Glutamatergic neuron (in vitro differentiated cells): Measurements from ENCODE around the gene PHB1. TPM values are rescaled to one million over a fixed set of nuclear protein-coding genes. Genes with fewer than 3 reads are reported as not detected.

Experiments
- DNase-seq: peaks from one replicate; pipeline ENCODE4 v3.0.0; 2022
- H3K27ac Mint-ChIP-seq: one replicate; pipeline ENCODE4 v1.8.0; 2020; ENCODE audit warnings: mild to moderate bottlenecking, mixed read lengths, inconsistent platforms; ENCODE audit not compliant: unreplicated experiment
- H3K27me3 Mint-ChIP-seq: one replicate; pipeline ENCODE4 v1.8.0; 2020; ENCODE audit warnings: mild to moderate bottlenecking, moderate library complexity, mixed read lengths, inconsistent platforms; ENCODE audit not compliant: unreplicated experiment
- H3K36me3 Mint-ChIP-seq: one replicate; pipeline ENCODE4 v1.8.0; 2020; ENCODE audit warnings: mild to moderate bottlenecking, mixed read lengths, inconsistent platforms; ENCODE audit not compliant: unreplicated experiment
- H3K4me1 Mint-ChIP-seq: one replicate; pipeline ENCODE4 v1.8.0; 2020; ENCODE audit warnings: mild to moderate bottlenecking, low read depth, mixed read lengths, inconsistent platforms; ENCODE audit not compliant: unreplicated experiment
- H3K4me3 Mint-ChIP-seq: one replicate; pipeline ENCODE4 v1.8.0; 2020; ENCODE audit warnings: mild to moderate bottlenecking, mixed read lengths, inconsistent platforms; ENCODE audit not compliant: unreplicated experiment
- H3K9me3 Mint-ChIP-seq: one replicate; pipeline ENCODE4 v1.8.0; 2020; ENCODE audit warnings: mild to moderate bottlenecking, moderate library complexity, mixed read lengths, inconsistent platforms; ENCODE audit not compliant: unreplicated experiment
- long read RNA-seq: library from polyadenylated mRNA; unstranded; transcript quantifications from one replicate; pipeline ENCODE4 v2.0.0, GENCODE V29; 2020; ENCODE audit not compliant: unreplicated experiment
- total RNA-seq: library from RNA; stranded (reverse); fragmentation: NEBNext Ultra II Directional; extraction: Animal tissue kit (Norgen Biotek cat#: 25700); gene quantifications from one replicate; pipeline ENCODE4 v1.2.1, GENCODE V29; 2021; ENCODE audit not compliant: unreplicated experiment
- TF ChIP-seq, protein P1 (sequence below): fragments of 200-600 bp; sonication (generic); IDR thresholded peaks from one replicate; pipeline ENCODE4 v1.5.0; 2021; ENCODE audit not compliant: partially characterized antibody, unreplicated experiment

Gene PHB1
- total RNA-seq, result 134 TPM
- long read RNA-seq, transcript PHB-201 (7 exons, 1,832 nt), result major isoform, 163 of 180 reads
- long read RNA-seq, partial matches to known transcripts, result 7 of 180 reads
- long read RNA-seq, other reads (novel, unspliced or antisense), result 5 of 180 reads

DNA sequence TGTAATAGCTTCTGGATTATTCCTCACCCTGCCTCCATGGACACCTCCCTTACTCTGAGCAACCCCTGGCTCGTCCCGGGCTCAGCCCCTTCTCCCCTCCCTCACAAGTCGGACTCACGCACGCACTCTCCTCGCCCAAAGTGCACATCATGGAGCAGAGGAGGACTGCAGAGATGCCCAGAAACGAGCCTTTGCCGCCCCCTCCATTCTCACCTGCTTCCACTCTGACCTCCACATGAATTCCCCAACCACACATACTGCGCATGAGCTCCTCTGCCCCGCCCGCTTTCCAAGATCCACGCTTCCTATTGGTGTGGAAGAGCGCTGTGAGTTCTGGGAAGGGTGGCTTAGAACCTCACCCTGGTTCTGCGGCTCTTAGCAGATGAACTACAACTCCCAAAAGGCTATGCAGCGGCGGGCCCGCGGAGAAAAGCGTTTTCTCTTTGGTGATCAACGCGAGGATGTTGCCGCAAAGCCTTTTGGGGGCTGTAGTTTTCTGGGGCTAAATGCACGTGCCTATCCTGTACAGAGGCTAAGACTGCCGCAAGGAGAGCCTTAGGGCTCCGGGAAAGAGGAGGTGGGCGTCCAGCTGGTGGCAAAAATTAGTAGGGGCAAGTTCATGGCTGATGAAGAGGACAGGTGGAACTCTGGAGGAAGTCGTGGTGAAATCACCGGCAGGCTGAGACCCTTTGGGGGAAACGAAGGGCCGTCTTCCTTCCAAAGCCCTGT is at the start of gene PHB1:
TSS of gene PHB1 (minus strand) at position 261 of the 729 bp plus-strand sequence. CDS start 1,618 bp downstream, outside the sequence.
- H3K27ac Mint-ChIP-seq, result peak within 1 kb of the TSS; percentile 83
- H3K4me3 Mint-ChIP-seq, result peak within 1 kb of the TSS; percentile 99
- H3K27me3 Mint-ChIP-seq, result no peaks in the 10 kb centered on the region
- peaks cover 4% of the 10 kb centered on the region for H3K9me3 Mint-ChIP-seq
- no peaks in the 10 kb centered on the region for H3K36me3 Mint-ChIP-seq
- peaks cover 2% of the 10 kb centered on the region for H3K4me1 Mint-ChIP-seq
- peak; percentile 96 for DNase-seq
- TF ChIP-seq, protein P1, sequence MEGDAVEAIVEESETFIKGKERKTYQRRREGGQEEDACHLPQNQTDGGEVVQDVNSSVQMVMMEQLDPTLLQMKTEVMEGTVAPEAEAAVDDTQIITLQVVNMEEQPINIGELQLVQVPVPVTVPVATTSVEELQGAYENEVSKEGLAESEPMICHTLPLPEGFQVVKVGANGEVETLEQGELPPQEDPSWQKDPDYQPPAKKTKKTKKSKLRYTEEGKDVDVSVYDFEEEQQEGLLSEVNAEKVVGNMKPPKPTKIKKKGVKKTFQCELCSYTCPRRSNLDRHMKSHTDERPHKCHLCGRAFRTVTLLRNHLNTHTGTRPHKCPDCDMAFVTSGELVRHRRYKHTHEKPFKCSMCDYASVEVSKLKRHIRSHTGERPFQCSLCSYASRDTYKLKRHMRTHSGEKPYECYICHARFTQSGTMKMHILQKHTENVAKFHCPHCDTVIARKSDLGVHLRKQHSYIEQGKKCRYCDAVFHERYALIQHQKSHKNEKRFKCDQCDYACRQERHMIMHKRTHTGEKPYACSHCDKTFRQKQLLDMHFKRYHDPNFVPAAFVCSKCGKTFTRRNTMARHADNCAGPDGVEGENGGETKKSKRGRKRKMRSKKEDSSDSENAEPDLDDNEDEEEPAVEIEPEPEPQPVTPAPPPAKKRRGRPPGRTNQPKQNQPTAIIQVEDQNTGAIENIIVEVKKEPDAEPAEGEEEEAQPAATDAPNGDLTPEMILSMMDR, result no peak

DNA sequence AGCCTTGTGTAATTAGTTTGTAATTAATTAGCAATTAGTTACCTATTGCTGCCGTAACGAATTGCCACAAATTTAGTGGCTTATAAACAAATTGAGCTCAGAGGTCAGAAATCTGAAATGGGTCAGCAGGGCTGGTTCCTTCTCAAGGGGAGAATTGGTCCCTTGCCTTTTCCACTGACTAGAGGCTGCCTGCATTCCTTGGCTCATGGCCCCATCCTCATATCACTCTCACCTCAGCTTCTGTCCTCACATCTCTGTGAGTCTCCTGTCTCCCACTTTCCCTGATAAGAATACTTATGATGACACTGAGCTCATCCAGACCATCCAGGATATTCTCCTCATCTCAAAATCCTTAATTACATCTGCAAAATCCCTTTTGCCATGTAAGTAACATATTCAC is 49.4 kb upstream of the PHB1 start:
- Mint-ChIP-seq H3K27ac (no peak overlapping the region), H3K36me3 (no peaks in the 10 kb centered on the region), H3K27me3 (peaks cover 9% of the 10 kb centered on the region), H3K4me3 (no peak overlapping the region), H3K9me3 (peaks cover 4% of the 10 kb centered on the region), H3K4me1 (peaks cover 10% of the 10 kb centered on the region)
- DNase-seq, result no peak
- TF ChIP-seq, protein P1, result no peak

DNA sequence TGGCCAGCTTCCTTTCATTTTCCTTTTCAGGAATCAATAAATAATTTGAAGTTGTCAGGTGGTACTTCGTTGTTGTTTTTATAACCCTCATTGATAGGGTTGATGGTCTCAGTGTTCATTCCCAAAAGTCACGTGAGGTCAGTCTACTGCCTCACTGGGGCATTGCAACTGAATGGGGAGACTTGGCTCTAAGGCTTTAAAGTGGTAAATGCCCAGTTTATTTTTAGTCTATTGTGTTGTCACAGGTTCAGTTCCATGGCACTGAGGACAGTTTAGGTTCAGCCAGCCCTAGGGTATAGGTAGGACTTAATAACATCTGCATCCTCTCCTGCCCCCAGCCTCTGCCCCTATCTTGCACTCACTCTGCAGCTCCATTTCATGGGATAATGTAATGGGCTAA is 46.9 kb upstream of the PHB1 start:
- TF ChIP-seq, protein P1, result no peak
- Mint-ChIP-seq H3K4me3 (no peak overlapping the region), H3K9me3 (peaks cover 5% of the 10 kb centered on the region), H3K27ac (no peak overlapping the region), H3K27me3 (no peaks in the 10 kb centered on the region), H3K4me1 (peaks cover 2% of the 10 kb centered on the region), H3K36me3 (peaks cover 4% of the 10 kb centered on the region)
- DNase-seq, result no peak

DNA sequence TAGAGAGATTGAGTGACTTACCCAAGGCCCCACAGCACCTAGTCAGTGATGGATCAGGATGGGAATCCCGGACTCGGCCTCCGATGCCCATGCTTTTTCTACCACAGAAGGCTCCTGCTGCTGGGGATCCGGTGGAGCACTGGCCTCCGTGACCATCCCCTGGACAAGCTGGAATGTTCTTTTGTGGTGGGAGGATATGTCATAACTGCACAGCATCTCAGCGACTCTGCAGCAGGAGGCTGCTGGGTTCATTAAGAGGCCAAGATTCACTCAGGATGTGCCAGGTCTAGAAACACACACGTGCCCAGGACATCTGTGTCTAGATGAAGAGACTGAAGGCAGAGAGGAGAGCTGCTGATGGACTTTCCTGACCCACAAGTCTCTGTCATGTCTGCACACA is 45.7 kb upstream of the PHB1 start:
- Mint-ChIP-seq H3K4me1 (peaks cover 2% of the 10 kb centered on the region), H3K27me3 (peaks cover 5% of the 10 kb centered on the region), H3K4me3 (no peak overlapping the region), H3K9me3 (peaks cover 9% of the 10 kb centered on the region), H3K36me3 (peaks cover 4% of the 10 kb centered on the region), H3K27ac (no peak overlapping the region)
- TF ChIP-seq, protein P1, result no peak
- DNase-seq, result no peak

DNA sequence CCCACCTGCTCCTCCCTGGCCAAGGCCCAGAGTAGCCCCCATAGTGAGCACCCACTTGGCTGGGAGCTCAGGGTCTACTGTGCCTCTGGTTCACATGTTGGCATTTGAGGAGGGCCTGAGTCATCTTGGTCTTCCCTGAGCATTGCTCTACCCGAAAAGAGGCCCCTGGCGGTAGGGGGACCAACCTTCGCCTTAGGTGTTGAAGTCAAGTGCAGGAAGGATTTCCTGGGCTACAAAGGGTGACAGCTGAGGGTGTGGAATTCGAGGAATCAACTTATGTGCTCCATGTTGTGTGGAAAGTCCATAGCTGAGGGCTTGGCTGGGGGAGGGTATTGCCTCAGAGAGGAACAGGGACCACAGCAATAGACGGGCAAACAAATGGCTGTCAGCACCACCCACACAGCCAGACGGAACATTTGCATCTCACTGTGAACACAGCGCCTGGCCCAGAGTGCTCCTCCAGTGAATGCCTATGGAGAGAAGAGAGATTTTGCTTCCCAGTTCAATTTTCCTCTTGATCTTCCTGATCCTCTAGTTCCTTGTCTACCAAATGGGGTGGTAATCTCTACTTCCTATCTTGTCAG is 44.8 kb upstream of the PHB1 start:
- no peak overlapping the region for H3K27ac Mint-ChIP-seq
- TF ChIP-seq, protein P1, result no peak

More for the DNA sequence above, 44.8 kb upstream of the PHB1 start:
- peaks cover 2% of the 10 kb centered on the region for H3K4me1 Mint-ChIP-seq
- H3K36me3 Mint-ChIP-seq, result peaks cover 4% of the 10 kb centered on the region
- DNase-seq, result no peak
- H3K4me3 Mint-ChIP-seq, result no peak overlapping the region
- H3K27me3 Mint-ChIP-seq, result peaks cover 5% of the 10 kb centered on the region
- H3K9me3 Mint-ChIP-seq, result peaks cover 11% of the 10 kb centered on the region
